GM12878 (cell line): ENCODE data around the gene PXT1. TPM values are rescaled to one million over a fixed set of nuclear protein-coding genes. Genes with fewer than 3 reads are reported as not detected.

Experiments
- ATF2 ChIP-seq: IDR thresholded peaks from 2 replicates; pipeline ENCODE4 v1.6.1; 2012; ENCODE audit warnings: low read length, inconsistent platforms
- CHD2 ChIP-seq: IDR thresholded peaks from 2 replicates; pipeline ENCODE4 v1.6.1; 2011; ENCODE audit warnings: low read depth, low read length, improper control_type of control experiment, borderline replicate concordance
- E2F4 ChIP-seq: IDR thresholded peaks from 2 replicates; pipeline ENCODE4 v1.6.1; 2012; ENCODE audit warnings: low read depth, low read length, improper control_type of control experiment
- ELK1 ChIP-seq: IDR thresholded peaks from 2 replicates; pipeline ENCODE4 v1.6.1; 2012; ENCODE audit warnings: low read depth, low read length, improper control_type of control experiment
- GABPA ChIP-seq: IDR thresholded peaks from 2 replicates; pipeline ENCODE4 v1.6.1; 2014; ENCODE audit warnings: antibody characterized with exemption, low read depth, mild to moderate bottlenecking, inconsistent platforms
- HCFC1 ChIP-seq: fragments of 150-350 bp; IDR thresholded peaks from 2 replicates; pipeline ENCODE4 v1.6.1; 2014; ENCODE audit warnings: low read length
- HDGF ChIP-seq: fragments of 450-650 bp; IDR thresholded peaks from 2 replicates; pipeline ENCODE4 v1.6.1; 2016; ENCODE audit warnings: antibody characterized with exemption
- IRF5 ChIP-seq: fragments of 450-650 bp; IDR thresholded peaks from 2 replicates; pipeline ENCODE4 v1.6.1; 2017; ENCODE audit warnings: borderline replicate concordance
- KLF5 ChIP-seq: fragments of 450-650 bp; IDR thresholded peaks from 2 replicates; pipeline ENCODE4 v1.6.1; 2014; ENCODE audit warnings: mild to moderate bottlenecking; ENCODE audit not compliant: partially characterized antibody
- MAX ChIP-seq: IDR thresholded peaks from 2 replicates; pipeline ENCODE4 v1.6.1; 2012; ENCODE audit warnings: low read depth, low read length, improper control_type of control experiment
- MYB ChIP-seq: fragments of 150-350 bp; IDR thresholded peaks from 2 replicates; pipeline ENCODE4 v1.6.1; 2014; ENCODE audit warnings: mild to moderate bottlenecking, low read depth, low read length, borderline replicate concordance
- PBX3 ChIP-seq: IDR thresholded peaks from 2 replicates; pipeline ENCODE4 v1.6.1; 2011; ENCODE audit warnings: mild to moderate bottlenecking, low read depth, low read length, moderate library complexity; ENCODE audit not compliant: insufficient replicate concordance
- PML ChIP-seq: IDR thresholded peaks from 2 replicates; pipeline ENCODE4 v1.6.1; 2012; ENCODE audit warnings: low read length, inconsistent platforms
- POLR2A ChIP-seq: IDR thresholded peaks from 2 replicates; pipeline ENCODE4 v1.6.1; 2011; ENCODE audit warnings: low read depth, mild to moderate bottlenecking, low read length
- POLR2AphosphoS2 ChIP-seq: IDR thresholded peaks from 2 replicates; pipeline ENCODE4 v1.6.1; 2011; ENCODE audit warnings: low read depth, mild to moderate bottlenecking, low read length, improper control_type of control experiment, moderate library complexity
- SMAD1 ChIP-seq: fragments of 450-650 bp; IDR thresholded peaks from 2 replicates; pipeline ENCODE4 v1.6.1; 2018; ENCODE audit warnings: mild to moderate bottlenecking, low read depth; ENCODE audit not compliant: partially characterized antibody
- SMARCA5 ChIP-seq: fragments of 450-650 bp; IDR thresholded peaks from 2 replicates; pipeline ENCODE4 v1.6.1; 2017; ENCODE audit warnings: mild to moderate bottlenecking
- SREBF1 ChIP-seq: IDR thresholded peaks from 2 replicates; pipeline ENCODE4 v1.6.1; 2012; ENCODE audit warnings: mild to moderate bottlenecking, low read length
- SRF ChIP-seq, 2 experiments: IDR thresholded peaks; 2 replicates each; pipeline ENCODE4 v1.6.1; 2011; ENCODE audit warnings: low read depth in 2 of 2, low read length in 2 of 2, mild to moderate bottlenecking in 1 of 2, moderate library complexity in 1 of 2
- STAT1 ChIP-seq: fragments of 450-650 bp; conservative IDR thresholded peaks from 2 replicates; pipeline ENCODE4 v1.6.1; 2014; ENCODE audit warnings: antibody characterized with exemption, mild to moderate bottlenecking
- TCF12 ChIP-seq: IDR thresholded peaks from 2 replicates; pipeline ENCODE4 v1.6.1; 2011; ENCODE audit warnings: low read depth, mild to moderate bottlenecking, low read length
- YY1 ChIP-seq: IDR thresholded peaks from 2 replicates; pipeline ENCODE4 v1.6.1; 2011; ENCODE audit warnings: low read depth, mild to moderate bottlenecking, low read length
- ZNF217 ChIP-seq: fragments of 450-650 bp; IDR thresholded peaks from 2 replicates; pipeline ENCODE4 v1.6.1; 2017; ENCODE audit warnings: antibody characterized with exemption, mild to moderate bottlenecking
- ZNF274 ChIP-seq: IDR thresholded peaks from one replicate; pipeline ENCODE4 v1.8.0; 2011; ENCODE audit not compliant: insufficient read length, insufficient read depth
- ZSCAN29 ChIP-seq: fragments of 450-650 bp; IDR thresholded peaks from 2 replicates; pipeline ENCODE4 v1.6.1; 2017; ENCODE audit warnings: mild to moderate bottlenecking, moderate library complexity
- ZZZ3 ChIP-seq: IDR thresholded peaks from 2 replicates; pipeline ENCODE4 v1.6.1; 2011; ENCODE audit warnings: low read depth; ENCODE audit not compliant: control insufficient read depth, insufficient read length
- polyA plus RNA-seq, 11 experiments: library from polyadenylated mRNA; depleted of rRNA in 4 of 11; unstranded in 6 of 11; stranded (reverse) in 5 of 11; fragments of >200 nt; fragmentation: Nextera tagmentation in 4 of 11; fragmentation: Illumina TruSeq in 1 of 11; extraction: Ambion mirVana in 4 of 11; extraction: Trizol in 1 of 11; gene quantifications; 1 replicate in 1 of 11; 2 replicates in 10 of 11; pipeline versions ENCODE4 v1.2.1 to v1.2.3, GENCODE V29; 2011 to 2016; ENCODE audit warnings: inconsistent platforms in 2 of 11, missing spikeins in 2 of 11, low read depth in 1 of 11
- total RNA-seq, 4 experiments: library from RNA; depleted of rRNA in 3 of 4; stranded (reverse); fragments of >200 nt in 3 of 4; fragmentation: Illumina TruSeq in 1 of 4; extraction: Trizol in 1 of 4; gene quantifications; 2 replicates each; pipeline versions ENCODE4 v1.2.1 to v1.2.3, GENCODE V29; 2013 to 2021

PXT1 gene
- total and polyA plus RNA-seq, 10 of the 15 experiments (the other 5 are each of a cell fraction or from before 2014, with no cell fraction given), result 0.27 to 2.9 (median 0.50) TPM

GRCh38 chr6:36441307-36441894 lies 1.3 kb downstream of the PXT1 start (continued):
- no peak for TF ChIP-seq SRF (IDR thresholded peaks at IDR 0.05; ENCODE audit: low read depth in 2 of 2, low read length in 2 of 2)
- peak; percentile 53 for TF ChIP-seq POLR2A
- TF ChIP-seq CHD2, result no peak
- TF ChIP-seq YY1, result 0 out of 2 replicates have a peak, but pooled peaks have one; percentile 15
- no peak for TF ChIP-seq ZZZ3
- peak; percentile 77; the same call in 1 of the 2 replicates for TF ChIP-seq ELK1
- TF ChIP-seq MYB, result no peak
- TF ChIP-seq MAX, result no peak
- TF ChIP-seq STAT1, result no peak
- TF ChIP-seq SMAD1, result no peak
- TF ChIP-seq ZSCAN29, result no peak
- no peak for TF ChIP-seq HDGF
- TF ChIP-seq HCFC1, result no peak
- no peak for TF ChIP-seq ATF2
- no peak for TF ChIP-seq POLR2AphosphoS2
- 0 out of 2 replicates have a peak, but pooled peaks have one; percentile 43 for TF ChIP-seq SMARCA5
- no peak for TF ChIP-seq TCF12
- TF ChIP-seq PBX3, result peak; percentile 62
- no peak for TF ChIP-seq PML
- no peak for TF ChIP-seq SREBF1
- no peak for TF ChIP-seq IRF5
- TF ChIP-seq ZNF217, result no peak
- TF ChIP-seq GABPA, result peak; percentile 51; the same call in 1 of the 2 replicates
- TF ChIP-seq E2F4, result no peak
- no peak for TF ChIP-seq KLF5
- TF ChIP-seq ZNF274, result no peak
